Measurements from ENCODE around the gene MCOLN3. TPM values are rescaled to one million over a fixed set of nuclear protein-coding genes. Genes with fewer than 3 reads are reported as not detected.
"Not testable (repeated sequence)": the region's sequence is repeated elsewhere in the genome, so short reads cannot be mapped to it uniquely, and the experiment has no call there.

The MCOLN3 gene
- total and polyA plus RNA-seq, 8 donors, result 1.2 to 8.1 (median 1.8) TPM

GRCh38 chr1:85025940-85026339 is 22.4 kb downstream of the MCOLN3 start:
- TF ChIP-seq CTCF (IDR thresholded peaks at IDR 0.05), result no peak
- no peak overlapping the region for H3K27ac ChIP-seq
- H3K36me3 ChIP-seq, result no peaks in the 10 kb centered on the region

GRCh38 chr1:85024736-85025135 is 23.6 kb downstream of the MCOLN3 start:
- DNase-seq, result no peak
- H3K27ac ChIP-seq, result no peak overlapping the region
- no peaks in the 10 kb centered on the region for H3K9me3 ChIP-seq
- H3K4me1 ChIP-seq, result no peaks in the 10 kb centered on the region
- no peak for TF ChIP-seq CTCF (IDR thresholded peaks at IDR 0.05)
- intact Hi-C loops (cut with DNase I), result no loop called here
- no peaks in the 10 kb centered on the region for H3K27me3 ChIP-seq
- H3K4me3 ChIP-seq, result no peak overlapping the region
- H3K36me3 ChIP-seq, result no peaks in the 10 kb centered on the region
- ATAC-seq, result no peak

More at GRCh38 chr1:85025940-85026339, 22.4 kb downstream of the MCOLN3 start:
- no peaks in the 10 kb centered on the region for H3K9me3 ChIP-seq
- no peaks in the 10 kb centered on the region for H3K27me3 ChIP-seq
- ATAC-seq (no peak), DNase-seq (no peak)
- intact Hi-C loops (cut with DNase I), result no loop called here
- no peaks in the 10 kb centered on the region for H3K4me1 ChIP-seq
- no peak overlapping the region for H3K4me3 ChIP-seq

GRCh38 chr1:85022700-85023099 is 25.6 kb downstream of the MCOLN3 start:
- H3K27me3 ChIP-seq, result no peaks in the 10 kb centered on the region
- ATAC-seq, result no peak
- no peak overlapping the region for H3K27ac ChIP-seq
- no peak overlapping the region for H3K4me3 ChIP-seq
- intact Hi-C loops (cut with DNase I), result no loop called here
- H3K36me3 ChIP-seq, result no peaks in the 10 kb centered on the region
- H3K4me1 ChIP-seq, result no peaks in the 10 kb centered on the region
- DNase-seq, result no peak
- TF ChIP-seq CTCF (IDR thresholded peaks at IDR 0.05), result no peak
- H3K9me3 ChIP-seq, result no peaks in the 10 kb centered on the region

GRCh38 chr1:85019994-85020393 is 28.3 kb downstream of the MCOLN3 start:
- intact Hi-C loops (cut with DNase I), result no loop called here
- Histone ChIP-seq H3K36me3 (no peaks in the 10 kb centered on the region), H3K27ac (no peak overlapping the region), H3K27me3 (no peaks in the 10 kb centered on the region), H3K4me1 (no peaks in the 10 kb centered on the region), H3K4me3 (no peak overlapping the region), H3K9me3 (peaks cover 0 to 3% of the 10 kb centered on the region in 2 donors)
- DNase-seq (no peak), ATAC-seq (no peak)
- TF ChIP-seq CTCF (IDR thresholded peaks at IDR 0.05), result no peak

GRCh38 chr1:85015826-85016225 is 32.5 kb downstream of the MCOLN3 start:
- H3K4me3 ChIP-seq, result no peak overlapping the region
- H3K4me1 ChIP-seq, result no peaks in the 10 kb centered on the region
- H3K27me3 ChIP-seq, result no peaks in the 10 kb centered on the region
- intact Hi-C loops (cut with DNase I), result no loop called here
- no peak for TF ChIP-seq CTCF (IDR thresholded peaks at IDR 0.05)
- H3K9me3 ChIP-seq, result peaks cover 0 to 6% of the 10 kb centered on the region in 2 donors
- no peak overlapping the region for H3K27ac ChIP-seq
- no peaks in the 10 kb centered on the region for H3K36me3 ChIP-seq
- DNase-seq (no peak), ATAC-seq (no peak)

- H3K36me3 ChIP-seq; H3K27ac ChIP-seq; intact Hi-C loops (cut with DNase I); H3K9me3 ChIP-seq; DNase-seq; H3K4me3 ChIP-seq; H3K4me1 ChIP-seq; ATAC-seq: not testable (repeated sequence)
- peaks cover 5 to 26% of the 10 kb centered on the region in 2 donors for H3K27me3 ChIP-seq
Observed at GRCh38 chr1:85005641-85006040, 42.7 kb downstream of the MCOLN3 start.

Measured in left lung (tissue), 10 donors.